Upper lobe of right lung (tissue), 1 donor: Measurements from ENCODE around the gene PALMD. TPM values are rescaled to one million over a fixed set of nuclear protein-coding genes. Genes with fewer than 3 reads are reported as not detected.

ENCODE experiments used
- ATAC-seq: fragments of 200-7000 bp; cut with Tn5 transposase; one replicate; pipeline ENCODE4 v1.9.1; 2020; ENCODE audit warnings: mild to moderate bottlenecking, moderate library complexity
- DNase-seq: peaks from one replicate; pipeline ENCODE4 v3.0.0-alpha.2; 2020
- H3K27ac ChIP-seq: fragments of 200-600 bp; one replicate; pipeline ENCODE4 v1.8.0; 2022
- H3K27me3 ChIP-seq: fragments of 200-600 bp; one replicate; pipeline ENCODE4 v1.8.0; 2022; ENCODE audit warnings: mild to moderate bottlenecking
- H3K36me3 ChIP-seq: fragments of 200-600 bp; one replicate; pipeline ENCODE4 v1.8.0; 2022
- H3K4me1 ChIP-seq: fragments of 200-600 bp; one replicate; pipeline ENCODE4 v1.8.0; 2022
- H3K4me3 ChIP-seq: fragments of 200-600 bp; one replicate; pipeline ENCODE4 v1.8.0; 2022; ENCODE audit warnings: mild to moderate bottlenecking
- H3K9me3 ChIP-seq: fragments of 200-600 bp; one replicate; pipeline ENCODE4 v1.8.0; 2022
- intact Hi-C: fragments of 100-400 bp; cut with DNase I; formaldehyde crosslinking; loops from one replicate; pipeline ENCODE4 v1.11.0; 2022
- total RNA-seq: library from RNA; stranded (reverse); fragmentation: NEBNext Ultra II Directional; extraction: Animal tissue kit (Norgen Biotek cat#: 25700); gene quantifications from one replicate; pipeline ENCODE4 v1.2.1, GENCODE V29; 2021
- TF ChIP-seq, protein P1 (sequence below): fragments of 200-600 bp; IDR thresholded peaks from one replicate; pipeline ENCODE4 v1.8.0; 2022; ENCODE audit warnings: antibody characterized with exemption
- donor health status: DM: no; HTN: yes; CAD: no; lungs with severe emphysema.

The PALMD gene
- total RNA-seq, 1 donor from 2014 or later = 21.5 TPM

- no peaks in the 10 kb centered on the region for H3K27me3 ChIP-seq
- TF ChIP-seq, protein P1, sequence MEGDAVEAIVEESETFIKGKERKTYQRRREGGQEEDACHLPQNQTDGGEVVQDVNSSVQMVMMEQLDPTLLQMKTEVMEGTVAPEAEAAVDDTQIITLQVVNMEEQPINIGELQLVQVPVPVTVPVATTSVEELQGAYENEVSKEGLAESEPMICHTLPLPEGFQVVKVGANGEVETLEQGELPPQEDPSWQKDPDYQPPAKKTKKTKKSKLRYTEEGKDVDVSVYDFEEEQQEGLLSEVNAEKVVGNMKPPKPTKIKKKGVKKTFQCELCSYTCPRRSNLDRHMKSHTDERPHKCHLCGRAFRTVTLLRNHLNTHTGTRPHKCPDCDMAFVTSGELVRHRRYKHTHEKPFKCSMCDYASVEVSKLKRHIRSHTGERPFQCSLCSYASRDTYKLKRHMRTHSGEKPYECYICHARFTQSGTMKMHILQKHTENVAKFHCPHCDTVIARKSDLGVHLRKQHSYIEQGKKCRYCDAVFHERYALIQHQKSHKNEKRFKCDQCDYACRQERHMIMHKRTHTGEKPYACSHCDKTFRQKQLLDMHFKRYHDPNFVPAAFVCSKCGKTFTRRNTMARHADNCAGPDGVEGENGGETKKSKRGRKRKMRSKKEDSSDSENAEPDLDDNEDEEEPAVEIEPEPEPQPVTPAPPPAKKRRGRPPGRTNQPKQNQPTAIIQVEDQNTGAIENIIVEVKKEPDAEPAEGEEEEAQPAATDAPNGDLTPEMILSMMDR = no peak
- DNase-seq = no peak
- ATAC-seq = no peak
- H3K4me3 ChIP-seq = no peak overlapping the region
- H3K36me3 ChIP-seq = peaks cover 4% of the 10 kb centered on the region
- no peaks in the 10 kb centered on the region for H3K9me3 ChIP-seq
- H3K4me1 ChIP-seq = peaks cover 4% of the 10 kb centered on the region
- intact Hi-C loops = no loop called here
- H3K27ac ChIP-seq = no peak overlapping the region
Measured at GRCh38 chr1:99665212-99665611, 19.3 kb downstream of the PALMD start.

DNA sequence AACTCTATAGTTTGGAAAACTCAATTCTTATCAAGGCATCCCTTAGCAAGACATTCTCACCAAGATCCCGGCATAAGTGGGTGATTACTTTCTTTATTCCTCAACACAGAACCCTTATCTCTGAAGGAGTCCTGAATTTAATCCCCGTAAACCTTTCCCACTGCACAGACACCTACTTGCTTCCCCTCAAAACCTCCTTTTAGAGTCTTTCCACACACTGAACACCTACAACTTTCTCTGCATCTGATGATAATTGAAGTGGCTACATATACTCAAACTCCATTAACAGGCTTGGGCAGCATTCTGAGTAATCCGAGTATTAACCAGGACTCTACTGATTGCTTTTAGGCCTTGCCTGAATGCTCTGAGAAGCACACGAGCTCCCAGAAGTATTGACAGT is 23.5 kb downstream of the PALMD start:
- intact Hi-C loops = no loop called here
- ATAC-seq (no peak), DNase-seq (no peak)
- H3K27me3 ChIP-seq = no peaks in the 10 kb centered on the region
- H3K9me3 ChIP-seq = no peaks in the 10 kb centered on the region
- peaks cover 6% of the 10 kb centered on the region for H3K4me1 ChIP-seq
- peaks cover 4% of the 10 kb centered on the region for H3K36me3 ChIP-seq
- H3K27ac ChIP-seq = no peak overlapping the region
- no peak overlapping the region for H3K4me3 ChIP-seq
- TF ChIP-seq, protein P1 = no peak

- DNase-seq (no peak), ATAC-seq (no peak)
- TF ChIP-seq, protein P1 = no peak
- Histone ChIP-seq H3K4me3 (no peak overlapping the region), H3K4me1 (peaks cover 6% of the 10 kb centered on the region), H3K36me3 (peaks cover 4% of the 10 kb centered on the region), H3K27ac (no peak overlapping the region), H3K27me3 (no peaks in the 10 kb centered on the region), H3K9me3 (no peaks in the 10 kb centered on the region)
- intact Hi-C loops = no loop called here
Measured at GRCh38 chr1:99669821-99670220, 23.9 kb downstream of the PALMD start.

DNA sequence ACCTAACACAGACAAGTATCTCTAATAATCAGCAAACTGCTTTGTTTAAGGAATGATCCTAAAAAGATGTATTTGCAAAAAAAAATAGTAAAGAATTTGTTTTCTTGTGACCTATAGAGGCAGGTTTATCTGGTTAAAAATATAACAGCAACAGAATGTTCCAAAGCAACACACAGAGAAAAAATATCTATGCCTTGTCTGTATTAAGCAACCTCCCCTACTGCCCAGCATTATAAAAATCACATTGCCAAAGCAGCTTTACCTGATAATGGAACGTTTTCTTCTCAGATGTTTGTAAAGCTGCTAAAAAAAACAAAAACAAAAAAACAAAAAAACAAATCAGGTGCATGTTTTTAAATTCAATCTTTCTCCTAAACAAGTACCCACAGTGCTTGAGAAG is 24.7 kb downstream of the PALMD start:
- peaks cover 4% of the 10 kb centered on the region for H3K36me3 ChIP-seq
- peaks cover 6% of the 10 kb centered on the region for H3K4me1 ChIP-seq
- intact Hi-C loops = no loop called here
- H3K27me3 ChIP-seq = no peaks in the 10 kb centered on the region
- DNase-seq (no peak), ATAC-seq (no peak)
- no peaks in the 10 kb centered on the region for H3K9me3 ChIP-seq
- H3K4me3 ChIP-seq = no peak overlapping the region
- no peak overlapping the region for H3K27ac ChIP-seq
- TF ChIP-seq, protein P1 = no peak

- Histone ChIP-seq H3K4me1 (peaks cover 6% of the 10 kb centered on the region), H3K36me3 (peaks cover 4% of the 10 kb centered on the region), H3K9me3 (no peaks in the 10 kb centered on the region), H3K27ac (no peak overlapping the region), H3K27me3 (no peaks in the 10 kb centered on the region), H3K4me3 (no peak overlapping the region)
- DNase-seq (no peak), ATAC-seq (no peak)
- TF ChIP-seq, protein P1 = no peak
- intact Hi-C loops = no loop called here
Measured at GRCh38 chr1:99672038-99672437, 26.1 kb downstream of the PALMD start.

GRCh38 chr1:99672530-99673213 is 26.8 kb downstream of the PALMD start:
- Histone ChIP-seq H3K27ac (no peak overlapping the region), H3K9me3 (no peaks in the 10 kb centered on the region), H3K27me3 (no peaks in the 10 kb centered on the region), H3K4me3 (no peak overlapping the region), H3K4me1 (peaks cover 6% of the 10 kb centered on the region), H3K36me3 (peaks cover 4% of the 10 kb centered on the region)
- intact Hi-C loops = no loop called here
- TF ChIP-seq, protein P1 = no peak
- no peak for ATAC-seq
- no peak for DNase-seq
